ENCODE results near the gene GNPAT.
A peak's percentile ranks its signal among the peaks of the same experiment; 100 is the strongest.
"Not testable (repeated sequence)": the region's sequence is repeated elsewhere in the genome, so short reads cannot be mapped to it uniquely, and the experiment has no call there.

GNPAT gene

GRCh38 chr1:231240883-231241735, at the start of gene GNPAT:
GNPAT (plus strand) TSS chr1:231241212; CDS start chr1:231241379, 167 bp downstream.
- DNase-seq: peak; percentile 68 to 89 (median 85)

- peak in 1 of 3 experiments; percentile 12 for DNase-seq
Observed at GRCh38 chr1:231192620-231193163, 48.3 kb upstream of the GNPAT start.

- no peak for DNase-seq
Observed at GRCh38 chr1:231193710-231194340, 47.2 kb upstream of the GNPAT start.

GRCh38 chr1:231194476-231194842, 46.6 kb upstream of the GNPAT start:
- DNase-seq: no peak

GRCh38 chr1:231194843-231195516, 46.0 kb upstream of the GNPAT start:
- no peak for DNase-seq

GRCh38 chr1:231196307-231196706, 44.7 kb upstream of the GNPAT start:
- DNase-seq: no peak

GRCh38 chr1:231196728-231197127, 44.3 kb upstream of the GNPAT start:
- DNase-seq: no peak

- DNase-seq: no peak
Observed at GRCh38 chr1:231199868-231200267, 41.1 kb upstream of the GNPAT start.

- DNase-seq: no peak
Observed at GRCh38 chr1:231200388-231201031, 40.5 kb upstream of the GNPAT start.

- no peak for DNase-seq
Observed at GRCh38 chr1:231201375-231201978, 39.5 kb upstream of the GNPAT start.

- no peak for DNase-seq
Observed at GRCh38 chr1:231201979-231202633, 38.9 kb upstream of the GNPAT start.

GRCh38 chr1:231203259-231204057, 37.6 kb upstream of the GNPAT start:
- DNase-seq: no peak

GRCh38 chr1:231206856-231207255, 34.2 kb upstream of the GNPAT start:
- no peak for DNase-seq

GRCh38 chr1:231207437-231207836, 33.6 kb upstream of the GNPAT start:
- DNase-seq: peak in 1 of 3 experiments; percentile 3

- DNase-seq: no peak
Observed at GRCh38 chr1:231208980-231209379, 32.0 kb upstream of the GNPAT start.

- no peak for DNase-seq
Observed at GRCh38 chr1:231209531-231209930, 31.5 kb upstream of the GNPAT start.

GRCh38 chr1:231210126-231210525, 30.9 kb upstream of the GNPAT start:
- DNase-seq: no peak

- DNase-seq: peak; percentile 77 to 97 (median 93)
Observed at GRCh38 chr1:231211005-231211857, 29.8 kb upstream of the GNPAT start.

GRCh38 chr1:231212301-231212700, 28.7 kb upstream of the GNPAT start:
- DNase-seq: not testable (repeated sequence)

All from NCI-H1417 (cell line).